IMR-90 (cell line): Measurements from ENCODE around the gene OPCML. TPM values are rescaled to one million over a fixed set of nuclear protein-coding genes. Genes with fewer than 3 reads are reported as not detected.

Experiments
- ATAC-seq: fragments of 200-7000 bp; cut with Tn5 transposase; 2 replicates; pipeline ENCODE4 v1.9.1; 2020; ENCODE audit warnings: low read depth, mild to moderate bottlenecking, moderate library complexity
- BruUV-seq: library from RNA; stranded (reverse); fragments of 400-500 nt; replicated peaks from 2 replicates; lab custom pipeline; 2021; lab: Mats Ljungman, UMichigan
- CTCF ChIA-PET: fragments of 300-600 bp; formaldehyde crosslinking; extraction: SDS; loops from one replicate; lab custom pipeline; 2021; ENCODE audit warnings: antibody characterized with exemption; lab: Yijun Ruan, JAX
- POLR2A ChIA-PET: fragments of 300-600 bp; sonication (Branson Sonifier 250); formaldehyde crosslinking; loops from one replicate; lab custom pipeline; 2022; ENCODE audit warnings: antibody characterized with exemption; ENCODE audit not compliant: unreplicated experiment; lab: Charles Lee
- DNase-seq: peaks from one replicate; pipeline ENCODE4 v3.0.0; 2013
- H2AFZ ChIP-seq: replicated peaks from 2 replicates; pipeline ENCODE3; 2013; ENCODE audit warnings: low read length, mild to moderate bottlenecking; ENCODE audit not compliant: poor library complexity
- H2AK5ac ChIP-seq: 2 replicates; pipeline ENCODE4 v1.6.1; 2013; ENCODE audit warnings: low read depth, low read length, inconsistent platforms
- H2AK9ac ChIP-seq: replicated peaks from 2 replicates; pipeline ENCODE3; 2013; ENCODE audit warnings: mild to moderate bottlenecking, low read depth, low read length, moderate library complexity; ENCODE audit not compliant: poor library complexity
- H2BK120ac ChIP-seq: 2 replicates; pipeline ENCODE4 v1.6.1; 2013; ENCODE audit warnings: low read depth, low read length, inconsistent platforms
- H2BK15ac ChIP-seq: 3 replicates; pipeline ENCODE4 v1.6.1; 2013; ENCODE audit warnings: low read depth, low read length, inconsistent platforms
- H2BK20ac ChIP-seq: 2 replicates; pipeline ENCODE4 v1.6.1; 2013; ENCODE audit warnings: low read depth, mild to moderate bottlenecking, inconsistent platforms, low read length, moderate library complexity
- H2BK5ac ChIP-seq: 2 replicates; pipeline ENCODE4 v1.6.1; 2013; ENCODE audit warnings: mild to moderate bottlenecking, low read depth, low read length, inconsistent platforms; ENCODE audit not compliant: poor library complexity, severe bottlenecking
- H3K14ac ChIP-seq: replicated peaks from 2 replicates; pipeline ENCODE4 v1.6.1; 2013; ENCODE audit warnings: low read depth, low read length, inconsistent platforms
- H3K18ac ChIP-seq: 2 replicates; pipeline ENCODE4 v1.6.1; 2013; ENCODE audit warnings: low read depth, low read length, control low read depth
- H3K23ac ChIP-seq: 2 replicates; pipeline ENCODE4 v1.6.1; 2013; ENCODE audit warnings: low read depth, low read length, inconsistent platforms
- H3K27ac ChIP-seq: 2 replicates; pipeline ENCODE4 v1.5.1; 2013; ENCODE audit warnings: mild to moderate bottlenecking, control low read depth, low read length; ENCODE audit not compliant: insufficient read depth
- H3K27me3 ChIP-seq: 2 replicates; pipeline ENCODE4 v1.6.1; 2013; ENCODE audit warnings: low read length; ENCODE audit not compliant: control insufficient read depth, insufficient read depth
- H3K36me3 ChIP-seq: 2 replicates; pipeline ENCODE4 v1.6.1; 2013; ENCODE audit warnings: low read length, mixed read lengths; ENCODE audit not compliant: control insufficient read depth, insufficient read depth
- H3K4ac ChIP-seq: 2 replicates; pipeline ENCODE4 v1.6.1; 2013; ENCODE audit warnings: low read depth, low read length, inconsistent platforms
- H3K4me1 ChIP-seq: 2 replicates; pipeline ENCODE4 v1.6.1; 2013; ENCODE audit warnings: low read length, mixed read lengths; ENCODE audit not compliant: control insufficient read depth, insufficient read depth
- H3K4me2 ChIP-seq: 2 replicates; pipeline ENCODE4 v1.6.1; 2013; ENCODE audit warnings: low read depth, mild to moderate bottlenecking, control low read depth, low read length, moderate library complexity
- H3K4me3 ChIP-seq: 2 replicates; pipeline ENCODE4 v1.5.1; 2013; ENCODE audit warnings: low read depth, mild to moderate bottlenecking, control low read depth, low read length, moderate library complexity; ENCODE audit not compliant: insufficient read depth
- H3K56ac ChIP-seq: 2 replicates; pipeline ENCODE4 v1.6.1; 2013; ENCODE audit warnings: low read length, inconsistent platforms; ENCODE audit not compliant: insufficient read depth; ENCODE audit errors: extremely low read depth
- H3K79me1 ChIP-seq, 2 experiments: 2 replicates each; pipeline ENCODE4 v1.6.1; 2013; ENCODE audit warnings: low read length in 2 of 2, inconsistent platforms in 1 of 2, low read depth in 1 of 2
- H3K9ac ChIP-seq: 2 replicates; pipeline ENCODE4 v1.6.1; 2013; ENCODE audit warnings: low read depth, low read length, control low read depth
- H3K9me1 ChIP-seq: 2 replicates; pipeline ENCODE4 v1.6.1; 2013; ENCODE audit warnings: low read length, inconsistent platforms; ENCODE audit not compliant: insufficient read depth
- H3K9me3 ChIP-seq: 2 replicates; pipeline ENCODE4 v1.6.1; 2013; ENCODE audit warnings: low read length; ENCODE audit not compliant: control insufficient read depth, insufficient read depth
- H4K20me1 ChIP-seq: 2 replicates; pipeline ENCODE4 v1.6.1; 2013; ENCODE audit warnings: low read length, inconsistent platforms; ENCODE audit not compliant: insufficient read depth
- H4K5ac ChIP-seq: 2 replicates; pipeline ENCODE4 v1.6.1; 2013; ENCODE audit warnings: mild to moderate bottlenecking, low read depth, low read length, control low read depth
- H4K8ac ChIP-seq, 2 experiments: 2 replicates each; pipeline ENCODE4 v1.6.1; 2013; ENCODE audit warnings: low read depth in 2 of 2, low read length in 2 of 2, control low read depth in 1 of 2, inconsistent platforms in 1 of 2
- H4K91ac ChIP-seq: 2 replicates; pipeline ENCODE4 v1.6.1; 2013; ENCODE audit warnings: low read depth, low read length, inconsistent platforms; ENCODE audit not compliant: insufficient read depth
- BHLHE40 ChIP-seq: fragments of 150-350 bp; IDR thresholded peaks from 2 replicates; pipeline ENCODE4 v1.6.1; 2016; ENCODE audit warnings: mild to moderate bottlenecking, low read depth, low read length
- CEBPB ChIP-seq: IDR thresholded peaks from 2 replicates; pipeline ENCODE4 v1.6.1; 2012; ENCODE audit warnings: low read depth, low read length, improper control_type of control experiment
- CHD1 ChIP-seq: IDR thresholded peaks from 2 replicates; pipeline ENCODE4 v1.6.1; 2012; ENCODE audit warnings: low read depth, low read length, improper control_type of control experiment
- FOS ChIP-seq: fragments of 150-350 bp; IDR thresholded peaks from 2 replicates; pipeline ENCODE4 v1.6.1; 2016; ENCODE audit warnings: low read depth, low read length
- MAFK ChIP-seq: IDR thresholded peaks from 2 replicates; pipeline ENCODE4 v1.6.1; 2012; ENCODE audit warnings: low read depth, low read length, improper control_type of control experiment
- MAZ ChIP-seq: IDR thresholded peaks from 2 replicates; pipeline ENCODE4 v1.6.1; 2012; ENCODE audit warnings: low read depth, mild to moderate bottlenecking, low read length, improper control_type of control experiment, moderate library complexity, borderline replicate concordance
- MXI1 ChIP-seq: IDR thresholded peaks from 2 replicates; pipeline ENCODE4 v1.6.1; 2012; ENCODE audit warnings: low read depth, mild to moderate bottlenecking, low read length, moderate library complexity, borderline replicate concordance
- NFE2L2 ChIP-seq: fragments of 150-350 bp; IDR thresholded peaks from 2 replicates; pipeline ENCODE4 v1.6.1; 2016; ENCODE audit warnings: low read depth, mild to moderate bottlenecking, low read length
- POLR2A ChIP-seq: IDR thresholded peaks from 2 replicates; pipeline ENCODE4 v1.6.1; 2012; ENCODE audit warnings: mild to moderate bottlenecking, low read depth, low read length
- RAD21 ChIP-seq: IDR thresholded peaks from 2 replicates; pipeline ENCODE4 v1.6.1; 2012; ENCODE audit warnings: low read length, improper control_type of control experiment
- RCOR1 ChIP-seq: IDR thresholded peaks from 2 replicates; pipeline ENCODE4 v1.6.1; 2012; ENCODE audit warnings: mild to moderate bottlenecking, low read length, improper control_type of control experiment; ENCODE audit not compliant: insufficient replicate concordance
- RFX5 ChIP-seq: IDR thresholded peaks from 2 replicates; pipeline ENCODE4 v1.8.0; 2012; ENCODE audit warnings: low read depth, mild to moderate bottlenecking, low read length, moderate library complexity
- SMC3 ChIP-seq: fragments of 150-350 bp; IDR thresholded peaks from 2 replicates; pipeline ENCODE4 v1.6.1; 2016; ENCODE audit warnings: low read depth, mild to moderate bottlenecking, antibody characterized with exemption, low read length, moderate library complexity
- WGBS, 2 experiments: methylation state at CpG; one replicate each; pipeline versions ENCODE4 v1.1.5 to v1.1.7; 2013; ENCODE audit warnings: missing lambda C conversion rate in 2 of 2; ENCODE audit not compliant: insufficient read length in 1 of 2; ENCODE audit errors: extremely low coverage in 2 of 2; 5-methylcytosine and 5-hydroxymethylcytosine counted together
- dilution Hi-C: fragments of 300-500 bp; cut with HindIII; formaldehyde crosslinking; loops from one replicate; pipeline ENCODE4 v1.14.3; 2018; ENCODE audit warnings: low sequenced_read_pairs; ENCODE audit not compliant: unreplicated experiment
- in situ Hi-C: fragments of 300-500 bp; cut with MboI; formaldehyde crosslinking; loops from 3 replicates; pipeline ENCODE4 v1.14.3; 2019; ENCODE audit warnings: low sequenced_read_pairs, inconsistent platforms, mixed read lengths
- intact Hi-C: fragments of 100-400 bp; cut with micrococcal nuclease; formaldehyde crosslinking; loops from 2 replicates; pipeline ENCODE4 v1.10.0; 2022
- polyA plus RNA-seq, 3 experiments: library from polyadenylated mRNA; depleted of rRNA; stranded (reverse); fragments of >200 nt; gene quantifications; 2 replicates each; pipeline ENCODE4 v1.2.3, GENCODE V29; 2012; ENCODE audit warnings: low replicate concordance in 1 of 3
- total RNA-seq: library from RNA; depleted of rRNA; stranded (reverse); fragments of >200 nt; gene quantifications from 2 replicates; pipeline ENCODE4 v1.2.3, GENCODE V29; 2012
- TF ChIP-seq, protein P1 (sequence below): fragments of 150-350 bp; IDR thresholded peaks from 2 replicates; pipeline ENCODE4 v1.6.1; 2016; ENCODE audit warnings: low read depth, mild to moderate bottlenecking, low read length, moderate library complexity, borderline replicate concordance
- TF ChIP-seq, protein P2 (sequence below): conservative IDR thresholded peaks from 2 replicates; pipeline ENCODE4 v1.5.1; 2012; ENCODE audit warnings: mild to moderate bottlenecking, low read depth, low read length, improper control_type of control experiment
- TF ChIP-seq, protein P3 (sequence below): fragments of 150-350 bp; IDR thresholded peaks from 2 replicates; pipeline ENCODE4 v1.6.1; 2017; ENCODE audit warnings: mild to moderate bottlenecking, antibody characterized with exemption, low read length, low read depth

The OPCML gene
- total and polyA plus RNA-seq, 2 of the 4 experiments (the other 2 are of a cell fraction), result under 0.01 to 2.6 TPM

DNA sequence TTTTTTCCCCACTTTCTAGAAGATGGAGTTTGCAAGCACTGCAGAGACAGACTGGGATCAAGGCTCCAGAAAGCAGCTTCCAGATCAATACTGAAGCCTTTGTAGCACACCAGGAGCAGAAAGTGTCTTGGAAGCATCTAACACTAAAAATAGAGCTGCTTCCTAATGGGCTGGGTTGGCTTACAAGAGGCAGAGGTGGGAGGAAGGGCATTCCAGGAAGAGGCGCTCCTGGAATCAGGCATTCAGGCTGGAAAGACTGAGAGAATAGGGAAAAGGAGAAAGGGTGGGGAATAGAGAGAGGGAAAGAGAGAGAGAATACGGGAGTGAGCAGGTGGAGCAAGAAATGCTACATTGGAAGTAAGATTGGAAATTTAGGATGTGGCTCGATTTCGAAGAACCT lies 395.9 kb downstream of the OPCML start:
- H3K14ac ChIP-seq, result no peak overlapping the region
- H2AK9ac ChIP-seq, result no peak overlapping the region
- no peak overlapping the region for H3K27ac ChIP-seq
- H3K4me2 ChIP-seq, result no peak overlapping the region
- TF ChIP-seq SMC3, result no peak
- TF ChIP-seq POLR2A, result no peak
- no peak for TF ChIP-seq MAZ
- TF ChIP-seq RCOR1, result no peak
- TF ChIP-seq, protein P1, sequence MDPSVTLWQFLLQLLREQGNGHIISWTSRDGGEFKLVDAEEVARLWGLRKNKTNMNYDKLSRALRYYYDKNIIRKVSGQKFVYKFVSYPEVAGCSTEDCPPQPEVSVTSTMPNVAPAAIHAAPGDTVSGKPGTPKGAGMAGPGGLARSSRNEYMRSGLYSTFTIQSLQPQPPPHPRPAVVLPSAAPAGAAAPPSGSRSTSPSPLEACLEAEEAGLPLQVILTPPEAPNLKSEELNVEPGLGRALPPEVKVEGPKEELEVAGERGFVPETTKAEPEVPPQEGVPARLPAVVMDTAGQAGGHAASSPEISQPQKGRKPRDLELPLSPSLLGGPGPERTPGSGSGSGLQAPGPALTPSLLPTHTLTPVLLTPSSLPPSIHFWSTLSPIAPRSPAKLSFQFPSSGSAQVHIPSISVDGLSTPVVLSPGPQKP, result no peak
- no peak for TF ChIP-seq BHLHE40
- no peak for TF ChIP-seq RAD21
- TF ChIP-seq CEBPB, result no peak
- no peak for TF ChIP-seq NFE2L2
- no peak for TF ChIP-seq FOS
- TF ChIP-seq, protein P2, sequence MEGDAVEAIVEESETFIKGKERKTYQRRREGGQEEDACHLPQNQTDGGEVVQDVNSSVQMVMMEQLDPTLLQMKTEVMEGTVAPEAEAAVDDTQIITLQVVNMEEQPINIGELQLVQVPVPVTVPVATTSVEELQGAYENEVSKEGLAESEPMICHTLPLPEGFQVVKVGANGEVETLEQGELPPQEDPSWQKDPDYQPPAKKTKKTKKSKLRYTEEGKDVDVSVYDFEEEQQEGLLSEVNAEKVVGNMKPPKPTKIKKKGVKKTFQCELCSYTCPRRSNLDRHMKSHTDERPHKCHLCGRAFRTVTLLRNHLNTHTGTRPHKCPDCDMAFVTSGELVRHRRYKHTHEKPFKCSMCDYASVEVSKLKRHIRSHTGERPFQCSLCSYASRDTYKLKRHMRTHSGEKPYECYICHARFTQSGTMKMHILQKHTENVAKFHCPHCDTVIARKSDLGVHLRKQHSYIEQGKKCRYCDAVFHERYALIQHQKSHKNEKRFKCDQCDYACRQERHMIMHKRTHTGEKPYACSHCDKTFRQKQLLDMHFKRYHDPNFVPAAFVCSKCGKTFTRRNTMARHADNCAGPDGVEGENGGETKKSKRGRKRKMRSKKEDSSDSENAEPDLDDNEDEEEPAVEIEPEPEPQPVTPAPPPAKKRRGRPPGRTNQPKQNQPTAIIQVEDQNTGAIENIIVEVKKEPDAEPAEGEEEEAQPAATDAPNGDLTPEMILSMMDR, result no peak
- TF ChIP-seq, protein P3, sequence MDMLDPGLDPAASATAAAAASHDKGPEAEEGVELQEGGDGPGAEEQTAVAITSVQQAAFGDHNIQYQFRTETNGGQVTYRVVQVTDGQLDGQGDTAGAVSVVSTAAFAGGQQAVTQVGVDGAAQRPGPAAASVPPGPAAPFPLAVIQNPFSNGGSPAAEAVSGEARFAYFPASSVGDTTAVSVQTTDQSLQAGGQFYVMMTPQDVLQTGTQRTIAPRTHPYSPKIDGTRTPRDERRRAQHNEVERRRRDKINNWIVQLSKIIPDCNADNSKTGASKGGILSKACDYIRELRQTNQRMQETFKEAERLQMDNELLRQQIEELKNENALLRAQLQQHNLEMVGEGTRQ, result no peak
- TF ChIP-seq RFX5, result no peak
- TF ChIP-seq MXI1, result no peak
- no peak for TF ChIP-seq CHD1
- TF ChIP-seq MAFK, result no peak
- ATAC-seq (no peak), DNase-seq (no peak)
- ChIA-PET CTCF (no interaction called here), POLR2A (no interaction called here)
- no peak overlapping the region for H2BK20ac ChIP-seq
- in situ Hi-C loops (no loop called here), dilution Hi-C loops (no loop called here), intact Hi-C loops (no loop called here)
- no peak overlapping the region for H2BK5ac ChIP-seq
- H3K9ac ChIP-seq, result no peak overlapping the region
- H4K8ac ChIP-seq, result no peak overlapping the region
- peaks cover 13% of the 10 kb centered on the region; the same call in 1 of the 2 replicates for H3K9me3 ChIP-seq
- H3K36me3 ChIP-seq, result no peaks in the 10 kb centered on the region
- H3K79me1 ChIP-seq, result no peaks in the 10 kb centered on the region
- no peak overlapping the region for H2AK5ac ChIP-seq
- no peak overlapping the region for H4K5ac ChIP-seq
- no peaks in the 10 kb centered on the region for H3K4me1 ChIP-seq
- no peak overlapping the region for H3K56ac ChIP-seq
- no peak overlapping the region for H3K18ac ChIP-seq
- WGBS, 2 experiments, result 46% methylated on average over 4 of the region's 4 CpGs; no CpG with 5 or more reads in 1 of the 2 experiments
- no TSS peak for BruUV-seq
- H4K20me1 ChIP-seq, result no peaks in the 10 kb centered on the region
- H3K27me3 ChIP-seq, result no peaks in the 10 kb centered on the region
- no peak overlapping the region for H4K91ac ChIP-seq
- H3K23ac ChIP-seq, result no peak overlapping the region
- no peak overlapping the region for H2BK120ac ChIP-seq
- H3K4ac ChIP-seq, result no peak overlapping the region
- no peaks in the 10 kb centered on the region for H3K9me1 ChIP-seq
- no peak overlapping the region for H3K4me3 ChIP-seq
- H2AFZ ChIP-seq, result no peak overlapping the region
- no peak overlapping the region for H2BK15ac ChIP-seq
